NCI-H146 treated with DMSO at 0.1 percent for 48 hours (cell line): ENCODE measurements around the gene APP.
"Not testable (repeated sequence)": the region's sequence is repeated elsewhere in the genome, so short reads cannot be mapped to it uniquely, and the experiment has no call there.

Experiments used
- DNase-seq: peaks from one replicate; lab custom pipeline; 2025; ENCODE audit not compliant: unreplicated experiment; lab: John Stamatoyannopoulos, UW

Gene APP

DNA sequence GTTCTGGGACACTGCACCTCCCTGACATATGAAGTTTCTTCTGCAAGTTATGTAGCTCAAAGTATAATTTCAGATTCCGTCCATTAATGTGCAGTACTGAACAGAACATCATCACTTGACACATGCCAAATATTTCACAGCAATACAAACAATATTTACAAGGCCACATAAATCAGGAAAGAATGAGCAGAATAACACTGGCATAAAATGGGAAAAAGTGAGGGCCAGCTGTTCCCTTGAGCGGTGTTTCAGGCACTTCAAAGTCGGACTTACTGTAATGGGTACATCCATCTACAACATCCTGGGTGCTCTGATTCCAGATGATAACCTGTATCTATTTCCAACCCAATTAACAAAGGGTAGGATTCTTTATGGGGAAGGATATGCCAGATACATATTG lies 217.4 kb downstream of the APP start:
- DNase-seq = no peak

GRCh38 chr21:25952306-25952705 lies 218.3 kb downstream of the APP start:
- DNase-seq = no peak

GRCh38 chr21:25949701-25950100 lies 220.9 kb downstream of the APP start:
- no peak for DNase-seq

DNA sequence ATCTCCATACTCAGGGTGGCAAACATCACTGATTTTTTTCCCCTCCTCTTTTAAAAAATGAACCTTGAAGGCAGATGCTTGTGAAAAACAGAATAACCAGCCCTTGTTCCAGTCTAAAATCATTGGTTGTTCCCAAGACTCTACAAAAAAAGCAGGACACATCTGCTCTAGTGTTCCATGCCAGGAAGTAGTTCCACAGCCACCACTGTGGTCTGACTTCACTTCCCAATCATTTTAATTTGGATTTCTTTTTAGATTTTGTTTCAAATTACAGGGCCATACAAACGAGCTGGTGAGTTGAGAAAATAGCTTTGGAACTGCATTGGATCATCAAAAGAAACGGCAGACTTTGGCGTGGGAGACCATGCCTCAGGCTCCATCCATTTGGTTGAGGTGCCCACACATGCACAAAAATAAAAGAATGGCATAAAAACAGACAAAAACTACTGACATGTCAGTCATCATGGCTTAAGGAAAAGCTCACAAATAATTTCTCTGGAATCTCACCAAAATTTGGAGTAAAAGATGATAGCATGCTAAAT lies 225.8 kb downstream of the APP start:
- DNase-seq = no peak

GRCh38 chr21:25944082-25944481 lies 226.5 kb downstream of the APP start:
- no peak for DNase-seq

DNA sequence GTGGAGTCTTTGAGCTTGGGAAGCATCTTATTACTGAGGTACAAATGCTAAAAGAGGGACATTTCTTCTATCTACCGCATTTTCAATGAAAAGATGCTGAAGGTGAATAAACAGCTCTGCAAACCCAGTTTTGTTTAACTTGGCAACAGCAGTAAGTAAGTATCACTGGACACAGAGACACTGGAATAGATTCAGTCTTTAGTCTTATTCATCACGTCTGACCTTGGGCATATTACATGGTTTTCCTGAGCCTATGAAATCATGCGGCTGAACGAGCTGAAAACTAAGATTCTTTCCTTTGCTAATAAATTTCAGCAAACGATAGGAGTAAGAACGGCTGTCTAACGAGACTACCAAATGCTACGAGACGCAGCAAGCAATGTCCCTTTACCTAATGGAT lies 228.4 kb downstream of the APP start:
- no peak for DNase-seq

GRCh38 chr21:25939396-25939761 lies 231.2 kb downstream of the APP start:
- no peak for DNase-seq

GRCh38 chr21:25938658-25939395 lies 231.7 kb downstream of the APP start:
- DNase-seq = no peak

DNA sequence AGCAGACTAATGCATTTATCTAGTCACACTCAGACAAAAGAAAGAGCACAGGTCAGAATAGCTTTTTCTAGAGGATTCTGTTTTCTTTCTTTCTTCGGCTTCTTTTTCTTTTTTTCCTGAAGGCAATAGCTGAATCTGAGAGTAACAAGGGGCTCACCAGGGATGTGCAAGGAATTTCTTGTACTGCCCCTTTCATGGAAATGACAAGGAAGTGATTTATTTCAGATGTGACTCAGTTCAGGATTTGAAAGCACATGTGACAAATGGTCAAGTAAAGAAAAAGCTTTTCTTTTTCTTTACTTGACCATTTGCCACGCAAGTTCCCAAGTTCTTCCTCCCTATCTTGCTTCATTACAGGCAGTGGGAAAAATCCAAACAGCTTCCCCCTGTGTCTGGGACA lies 233.8 kb downstream of the APP start:
- DNase-seq = no peak

DNA sequence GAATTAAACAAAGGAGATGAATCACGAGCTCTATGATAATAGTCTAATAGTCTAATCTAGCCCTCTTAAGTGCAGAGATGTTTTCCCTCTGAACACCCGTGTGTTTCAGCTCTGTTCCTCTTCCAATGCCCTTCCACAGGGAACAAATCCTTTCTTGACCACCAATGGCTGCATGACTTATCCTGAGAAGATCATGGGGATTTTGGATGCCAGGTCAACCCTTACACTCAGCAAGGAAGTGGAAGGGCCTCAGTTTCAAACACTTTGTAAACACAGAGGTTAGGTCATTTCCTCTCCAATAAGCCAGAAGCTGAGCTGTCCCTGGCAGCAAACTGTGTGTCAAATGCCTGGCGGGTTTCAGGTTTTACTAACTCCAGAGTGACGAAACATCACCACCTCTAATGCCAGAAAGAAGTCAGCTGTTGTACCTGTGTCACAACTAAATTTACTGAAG lies 235.8 kb downstream of the APP start:
- DNase-seq = no peak

DNA sequence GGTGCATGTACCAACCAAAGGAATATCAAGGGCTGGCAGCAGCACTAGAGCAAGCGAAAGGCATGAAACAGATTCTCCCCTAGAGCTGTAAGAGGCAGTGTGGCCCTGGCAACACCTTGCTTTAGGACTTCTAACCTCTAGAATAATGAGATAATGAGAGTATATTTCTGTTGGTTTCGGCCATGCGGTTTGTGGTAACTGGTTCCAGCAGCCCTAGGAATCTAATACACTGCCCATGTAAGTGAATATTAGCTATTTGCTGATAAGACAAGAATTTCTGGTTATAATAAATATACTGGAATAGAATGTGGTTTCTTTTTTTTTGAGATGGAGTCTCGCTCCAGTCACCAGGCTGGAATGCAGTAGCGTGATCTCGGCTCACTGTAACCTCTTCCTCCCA lies 236.4 kb downstream of the APP start:
- no peak for DNase-seq

GRCh38 chr21:25931765-25932164 lies 238.8 kb downstream of the APP start:
- no peak for DNase-seq

DNA sequence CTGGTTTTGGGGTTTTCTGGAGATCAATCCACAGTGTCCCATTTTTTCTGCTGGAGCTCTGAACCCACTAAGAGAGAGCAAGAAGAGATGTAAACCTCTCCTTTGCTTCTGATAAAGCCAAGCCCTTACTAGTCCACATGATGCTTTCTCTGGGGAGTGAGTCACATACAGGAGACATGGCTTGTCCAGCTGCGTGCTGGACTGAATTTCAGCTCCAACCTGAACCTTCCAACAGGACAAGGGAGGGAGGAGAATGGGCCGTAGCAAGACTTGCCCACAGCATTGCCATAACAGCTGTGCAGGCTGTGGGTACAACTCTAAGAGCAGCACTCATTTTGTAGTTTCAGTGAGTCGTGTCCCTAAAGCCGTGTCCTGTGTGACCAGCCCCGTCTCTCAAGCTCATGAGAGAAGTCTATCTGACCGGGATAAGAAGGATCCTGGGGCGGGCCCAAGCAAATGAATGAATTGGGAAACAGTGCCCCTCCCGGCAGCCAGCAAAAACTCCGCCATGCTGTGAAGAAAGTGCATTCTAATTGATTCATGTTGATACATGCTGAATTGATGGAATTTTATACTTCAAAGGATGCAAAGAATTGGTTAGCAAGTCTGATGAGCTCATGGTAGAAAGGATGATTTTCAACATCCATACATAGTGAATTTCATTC lies 240.6 kb downstream of the APP start:
- DNase-seq = no peak

- no peak for DNase-seq
Measured at GRCh38 chr21:25927195-25927880, 243.2 kb downstream of the APP start.

- no peak for DNase-seq
Measured at GRCh38 chr21:25925936-25926335, 244.6 kb downstream of the APP start.

GRCh38 chr21:25925064-25925800 lies 245.3 kb downstream of the APP start:
- no peak for DNase-seq

DNA sequence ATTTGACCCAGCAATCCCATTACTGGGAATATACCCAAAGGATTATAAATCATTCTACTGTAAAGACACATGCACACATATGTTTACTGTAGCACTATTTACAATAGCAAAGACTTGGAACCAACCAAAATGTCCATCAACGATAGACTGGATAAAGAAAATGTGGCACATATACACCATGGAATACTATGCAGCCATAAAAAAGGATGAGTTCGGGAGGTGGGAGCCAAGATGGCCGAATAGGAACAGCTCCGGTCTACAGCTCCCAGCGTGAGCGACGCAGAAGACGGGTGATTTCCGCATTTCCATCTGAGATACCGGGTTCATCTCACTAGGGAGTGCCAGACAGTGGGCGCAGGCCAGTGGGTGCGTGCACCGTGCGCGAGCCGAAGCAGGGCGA lies 252.4 kb downstream of the APP start:
- DNase-seq = not testable (repeated sequence)

GRCh38 chr21:25916226-25916625 lies 254.3 kb downstream of the APP start:
- no peak for DNase-seq

DNA sequence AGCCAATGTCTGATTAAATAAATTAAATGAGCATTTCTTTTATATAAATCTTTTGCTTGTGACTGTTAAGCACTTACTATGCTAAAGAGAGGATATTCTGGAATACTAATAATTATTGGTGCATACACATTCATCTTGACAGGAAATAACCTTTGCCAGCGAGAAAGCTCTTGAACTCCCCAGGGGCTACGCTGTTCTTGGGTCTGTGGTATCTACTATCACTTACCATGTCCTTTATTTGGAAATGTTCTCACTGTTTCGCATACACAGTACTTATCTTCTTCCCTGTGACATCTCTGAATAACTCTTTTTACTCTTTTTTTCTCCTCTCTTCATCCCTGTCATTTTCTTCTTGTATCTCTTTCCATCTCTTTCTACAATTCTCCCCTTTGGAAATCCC lies 257.1 kb downstream of the APP start:
- no peak for DNase-seq

GRCh38 chr21:25912402-25912746 lies 258.2 kb downstream of the APP start:
- no peak for DNase-seq

DNA sequence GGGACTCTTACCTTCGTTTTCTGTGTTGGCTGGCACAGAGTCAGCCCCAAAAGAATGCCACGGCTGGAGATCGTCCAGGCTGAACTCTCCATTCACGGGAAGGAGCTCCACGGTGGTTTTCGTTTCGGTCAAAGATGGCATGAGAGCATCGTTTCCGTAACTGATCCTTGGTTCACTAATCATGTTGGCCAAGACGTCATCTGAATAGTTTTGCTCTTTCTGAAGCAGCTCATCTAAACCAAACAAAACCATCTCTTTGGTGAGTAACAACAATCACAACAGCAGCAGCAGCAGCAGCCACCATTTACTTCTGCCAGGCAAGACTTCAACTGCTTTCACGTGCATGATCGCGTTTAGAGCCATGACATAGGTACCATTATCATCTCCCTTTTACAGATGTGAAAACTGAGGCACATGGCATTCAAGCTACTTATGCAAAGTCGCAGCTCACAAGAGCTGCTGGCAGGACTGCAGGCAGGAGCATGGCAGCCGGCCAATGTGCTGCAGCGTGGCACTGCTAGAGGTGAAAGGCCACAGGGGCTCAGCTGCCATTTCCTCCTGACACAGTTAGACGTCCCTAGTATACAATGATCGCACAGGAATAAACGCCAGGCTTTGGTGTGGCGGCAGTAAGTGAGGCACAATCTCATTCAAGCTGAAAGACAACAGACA lies 258.7 kb downstream of the APP start:
- DNase-seq = no peak
